NCI-H748 (cell line): ENCODE measurements around the gene RASSF7.
A peak's percentile ranks its signal among the peaks of the same experiment; 100 is the strongest.

Experiments
- DNase-seq: peaks from one replicate; lab custom pipeline; 2025; ENCODE audit not compliant: unreplicated experiment; lab: John Stamatoyannopoulos, UW

RASSF7 gene

DNA sequence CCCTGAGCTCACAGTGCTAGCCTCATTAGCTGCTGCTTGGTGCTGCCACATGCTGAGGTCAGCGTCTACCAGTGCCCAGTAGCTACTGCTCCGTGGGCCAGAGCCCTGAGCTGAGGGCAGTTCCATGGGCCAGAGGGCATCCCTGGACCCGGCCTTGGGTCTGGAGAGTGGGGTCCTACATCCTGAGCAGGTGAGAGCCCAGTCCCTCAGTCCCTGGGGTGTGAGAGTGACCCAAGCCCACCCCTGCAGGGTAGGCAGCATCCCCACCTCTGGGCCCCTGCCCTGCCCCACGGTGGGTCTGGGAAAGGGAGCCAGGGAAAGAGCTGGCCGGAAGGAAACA, 10.1 kb upstream of the RASSF7 start:
- DNase-seq: no peak

DNA sequence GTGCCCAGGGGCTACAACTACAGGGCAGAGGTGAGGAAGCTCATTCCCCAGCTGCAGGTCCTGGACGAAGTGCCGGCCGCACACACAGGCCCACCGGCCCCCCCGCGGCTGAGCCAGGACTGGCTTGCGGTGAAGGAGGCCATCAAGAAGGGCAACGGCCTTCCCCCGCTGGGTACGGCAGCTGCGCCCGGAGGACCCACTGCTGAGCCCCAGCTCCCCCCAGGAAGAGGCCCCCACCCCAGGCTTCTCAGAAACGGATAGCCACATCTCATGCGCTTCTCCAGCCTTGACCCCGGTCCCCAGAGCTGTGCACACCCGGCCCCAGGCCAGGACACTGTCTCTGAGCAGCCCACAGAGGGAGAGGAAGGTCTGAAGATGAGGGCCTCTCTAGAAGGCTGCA, 9.6 kb upstream of the RASSF7 start:
- DNase-seq: no peak

DNA sequence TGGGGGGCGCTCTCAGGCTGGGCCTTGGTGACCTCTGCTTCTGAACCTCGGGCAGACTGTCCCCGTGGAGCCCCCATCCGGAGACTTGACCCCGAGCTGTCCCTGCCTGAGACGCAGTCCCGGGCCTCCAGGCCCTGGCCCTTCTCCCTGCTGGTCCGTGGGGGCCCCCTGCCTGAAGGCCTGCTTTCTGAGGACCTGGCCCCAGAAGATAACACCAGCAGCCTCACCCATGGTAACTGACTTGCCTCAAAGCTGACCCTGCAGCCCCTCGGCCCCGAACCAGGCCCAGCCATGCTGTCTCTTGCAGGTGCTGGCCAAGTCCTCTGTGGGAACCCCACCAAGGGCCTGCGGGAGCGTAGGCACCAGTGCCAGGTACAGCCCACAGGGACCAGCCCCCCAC, 9.2 kb upstream of the RASSF7 start:
- DNase-seq: no peak

DNA sequence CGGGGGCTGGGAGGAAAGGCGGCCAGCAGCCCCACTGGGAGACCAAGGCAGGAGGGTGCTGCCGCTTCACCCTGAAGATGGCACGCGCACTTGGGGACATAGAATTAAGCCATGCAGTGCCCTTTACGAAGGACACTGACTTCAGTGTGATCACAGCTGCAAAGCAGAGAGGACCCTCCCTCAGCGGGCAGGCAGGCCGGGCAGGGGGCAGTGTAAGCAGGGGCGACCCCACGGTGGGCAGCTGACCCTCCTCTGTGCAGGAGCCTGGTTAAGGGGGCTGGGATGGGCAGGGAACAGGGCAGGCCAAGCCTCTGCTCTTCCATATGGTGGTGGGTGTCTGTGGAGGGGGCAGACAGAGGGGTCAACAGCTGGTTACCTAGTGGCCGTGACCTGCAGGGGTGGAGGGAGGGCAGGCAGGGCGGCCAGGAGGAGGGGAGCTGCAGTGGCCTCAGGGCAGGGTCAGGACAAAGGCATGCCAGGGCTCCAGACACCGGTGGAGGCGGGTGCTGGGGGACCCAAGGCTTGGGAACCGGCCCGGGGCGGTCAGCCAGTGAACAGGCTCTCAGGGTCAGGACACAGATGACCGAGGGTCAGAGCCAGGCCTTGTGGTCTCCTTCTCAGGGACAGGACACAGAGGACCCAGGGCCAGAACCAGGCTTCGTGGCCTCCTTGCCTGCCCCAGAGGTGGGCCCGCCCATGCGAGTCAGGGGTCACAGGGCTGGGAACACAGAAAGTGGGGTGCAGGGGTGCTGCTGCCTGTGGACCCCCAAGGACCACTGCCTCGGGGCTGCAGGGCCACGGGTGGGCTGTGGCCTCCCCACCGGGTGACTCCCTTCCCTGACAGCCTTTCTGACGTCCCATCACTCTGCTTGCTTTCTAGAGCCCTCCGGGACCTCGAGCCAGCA, 7.4 kb upstream of the RASSF7 start:
- no peak for DNase-seq

DNA sequence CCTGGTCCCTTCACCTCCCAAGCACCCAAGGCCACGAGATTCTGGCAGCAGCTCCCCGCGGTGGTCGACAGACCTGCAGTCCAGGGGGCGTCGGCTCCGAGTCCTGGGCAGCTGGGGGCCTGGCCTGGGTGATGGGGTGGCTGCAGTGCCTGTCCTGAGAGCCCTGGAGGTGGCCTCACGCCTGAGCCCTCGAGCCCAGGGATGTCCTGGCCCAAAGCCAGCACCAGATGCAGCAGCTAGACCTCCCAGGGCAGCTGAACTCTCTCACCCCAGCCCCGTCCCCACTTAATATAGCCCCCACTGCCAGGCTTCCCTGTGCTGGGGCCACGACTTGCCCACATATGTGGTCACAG, 6.8 kb upstream of the RASSF7 start:
- no peak for DNase-seq

DNA sequence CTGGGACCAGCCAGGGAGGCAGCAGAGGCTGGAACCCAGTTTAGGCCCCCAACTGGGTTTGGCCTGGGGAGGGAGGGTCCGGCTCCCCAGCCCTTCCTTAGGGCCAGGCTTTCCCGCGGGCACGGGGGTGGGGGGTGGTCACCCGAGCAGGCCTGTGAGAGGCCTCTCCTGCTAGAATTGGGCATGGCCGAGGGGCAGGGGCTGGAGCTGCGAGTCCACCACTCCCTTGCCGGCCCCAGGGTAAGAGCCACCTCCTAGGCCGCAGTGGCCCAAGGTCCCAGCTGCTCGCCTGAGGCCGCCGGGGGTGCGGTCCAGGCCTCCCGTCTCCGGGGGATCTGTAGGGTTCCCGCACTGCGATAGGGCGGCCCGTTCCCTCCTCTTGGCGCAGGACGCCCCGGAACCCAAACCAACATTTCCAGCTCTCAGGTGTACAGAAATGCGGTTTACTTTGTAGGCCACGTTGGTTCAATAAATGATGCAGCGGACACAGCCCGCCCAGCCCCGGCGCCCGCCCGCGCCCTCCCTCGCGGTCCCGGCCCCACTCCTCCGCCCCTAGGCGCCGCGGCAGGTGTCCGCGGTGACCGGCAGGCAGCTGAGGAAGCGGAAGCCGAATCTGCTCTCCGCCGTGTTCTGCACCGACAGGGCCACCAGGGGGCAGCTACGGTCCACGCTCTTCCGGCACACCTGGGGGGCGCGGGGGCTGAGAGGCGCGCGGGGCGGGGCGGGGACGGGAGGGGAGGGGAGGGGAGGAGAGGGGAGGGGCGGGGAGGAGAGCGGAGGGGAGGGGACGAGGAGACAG, 6.1 kb upstream of the RASSF7 start:
- DNase-seq: peak; percentile 88

DNA sequence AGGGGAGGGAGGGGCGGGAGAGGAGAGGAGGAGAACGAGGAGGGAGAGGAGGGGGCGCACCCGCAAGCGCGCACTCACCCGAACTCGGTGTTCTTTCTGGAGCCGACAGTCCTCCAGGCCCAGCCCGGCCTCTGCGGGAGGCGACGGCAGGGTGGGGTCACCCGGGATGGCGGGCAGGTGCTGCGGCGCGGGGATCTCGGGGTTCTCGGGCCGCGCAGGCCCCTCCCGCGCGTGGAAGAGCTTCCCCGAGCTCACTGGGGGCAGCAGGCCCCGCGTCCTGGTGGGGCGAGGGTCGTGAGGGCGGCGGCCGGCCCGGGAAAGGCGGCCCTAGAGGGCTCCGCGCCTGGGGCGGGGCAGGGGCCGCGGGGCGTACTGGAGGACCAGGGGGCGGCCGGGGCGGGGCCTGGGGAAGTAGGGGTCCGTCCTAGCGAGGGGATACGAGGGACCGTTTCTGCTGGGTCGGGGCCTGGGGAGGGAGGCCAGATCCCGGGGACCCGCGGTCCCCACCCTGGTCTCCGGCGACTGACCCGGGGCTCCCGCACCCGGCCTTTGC, 5.5 kb upstream of the RASSF7 start:
- DNase-seq: peak; percentile 49

DNA sequence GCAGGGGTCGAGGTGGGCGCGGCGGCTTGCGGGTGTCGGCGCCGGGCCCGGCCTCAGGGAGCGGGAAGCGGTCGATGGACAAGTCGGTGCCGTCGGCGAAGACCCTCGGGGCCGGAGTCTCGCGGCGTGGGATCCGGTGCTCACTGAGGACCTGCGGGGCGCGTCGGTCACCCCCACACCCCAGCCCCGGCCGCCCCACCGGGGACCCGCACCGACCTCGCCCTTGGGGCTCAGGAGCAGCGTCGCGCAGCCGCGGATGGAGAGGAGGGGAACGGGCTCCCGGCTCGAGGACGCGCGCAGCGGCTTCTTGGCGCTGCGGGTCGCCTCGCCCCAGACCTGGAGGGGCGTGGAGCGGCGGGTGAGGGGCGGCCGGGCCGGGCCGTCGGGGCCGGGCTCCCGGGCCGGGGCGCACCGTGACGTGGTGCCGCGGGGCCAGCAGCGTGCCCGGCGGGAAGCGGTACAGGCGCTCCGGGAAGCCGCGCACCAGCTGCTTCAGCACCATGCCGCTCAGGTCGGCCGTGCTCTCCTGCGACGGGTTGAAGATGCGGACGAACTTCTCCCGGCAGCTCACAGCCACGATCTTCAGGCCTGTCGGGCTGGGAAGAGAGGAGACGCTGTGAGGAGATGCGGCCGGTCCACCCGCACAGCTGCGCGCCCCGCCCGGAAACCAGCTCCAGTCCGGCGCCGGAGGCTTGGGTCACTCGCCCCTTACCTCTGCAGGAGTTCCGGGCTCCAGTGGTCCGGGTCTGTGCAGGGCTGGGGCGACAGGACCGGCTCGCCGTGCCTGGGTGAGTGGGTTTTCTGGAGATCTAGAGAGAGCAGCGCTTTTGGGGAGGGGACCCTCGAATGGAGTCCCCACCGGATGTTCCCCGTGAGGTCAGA, 4.7 kb upstream of the RASSF7 start:
- peak; percentile 48 for DNase-seq

DNA sequence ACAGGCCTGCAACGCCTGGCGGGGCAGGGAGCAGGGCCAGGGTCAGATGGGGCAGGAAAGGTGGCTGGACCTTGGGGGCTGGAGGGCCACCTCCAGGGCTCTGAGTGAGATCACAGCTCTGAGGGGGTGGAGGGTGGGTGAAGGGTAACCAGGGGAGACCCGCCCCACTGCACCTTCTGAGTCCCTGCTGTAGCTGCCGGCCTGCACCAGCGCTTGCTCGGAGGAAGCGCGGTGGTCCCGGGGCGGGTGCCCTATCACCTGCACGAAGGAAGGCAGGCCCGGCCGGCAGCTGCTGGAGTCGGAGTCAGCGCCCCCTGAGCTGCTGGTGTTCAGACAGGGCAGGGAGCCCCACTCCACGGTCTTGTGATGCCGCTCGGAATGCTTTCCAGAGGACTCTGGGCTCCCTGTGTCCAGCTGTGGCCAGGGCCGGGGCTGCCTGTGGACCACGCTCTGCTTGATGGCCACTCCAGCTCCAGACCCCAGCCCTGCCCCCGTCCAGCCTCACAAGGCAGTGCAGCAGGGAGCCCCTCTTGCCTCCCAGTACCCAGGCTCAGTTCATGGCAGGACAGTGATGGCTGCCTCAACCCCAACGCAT, 4.0 kb upstream of the RASSF7 start:
- no peak for DNase-seq

DNA sequence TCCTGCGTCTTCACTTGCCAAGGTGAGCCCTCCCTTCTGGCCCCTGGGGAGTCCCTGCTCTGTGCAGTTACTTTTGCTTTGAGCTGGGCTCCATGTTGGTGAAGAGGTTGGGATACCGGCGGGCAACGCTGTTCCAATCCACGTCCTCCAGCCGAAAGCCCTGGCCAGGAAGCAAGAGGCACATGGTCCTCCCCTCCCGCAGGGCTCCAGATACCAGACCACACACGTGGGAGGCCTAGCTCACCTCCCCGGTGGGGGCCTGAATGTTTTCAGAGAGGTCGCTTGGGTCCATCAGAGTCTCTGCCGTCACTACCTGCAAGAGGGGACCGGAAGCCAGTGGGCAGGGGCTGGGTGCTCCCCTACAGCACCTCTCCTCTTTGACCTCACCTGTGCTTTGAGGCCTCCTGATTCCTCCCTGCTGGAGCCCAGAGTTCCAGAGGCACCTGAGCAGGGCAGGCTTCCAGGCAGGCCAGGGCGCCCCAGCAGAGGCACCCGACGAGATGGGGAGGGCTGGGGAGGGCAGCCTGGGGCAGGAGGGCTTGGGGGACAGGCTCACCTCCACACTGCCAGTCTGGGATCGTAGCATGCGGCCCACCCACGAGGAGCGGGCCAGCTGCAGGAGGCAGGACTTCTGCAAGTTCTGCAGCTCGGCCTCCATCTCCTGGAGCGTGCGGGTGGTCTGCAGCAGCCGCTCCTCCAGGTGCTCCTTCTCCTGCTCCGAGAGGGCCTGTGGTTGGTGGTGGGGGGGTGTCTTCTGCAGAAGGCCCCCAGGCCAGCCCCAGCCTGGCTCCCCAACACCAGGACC, 3.2 kb upstream of the RASSF7 start:
- no peak for DNase-seq

DNA sequence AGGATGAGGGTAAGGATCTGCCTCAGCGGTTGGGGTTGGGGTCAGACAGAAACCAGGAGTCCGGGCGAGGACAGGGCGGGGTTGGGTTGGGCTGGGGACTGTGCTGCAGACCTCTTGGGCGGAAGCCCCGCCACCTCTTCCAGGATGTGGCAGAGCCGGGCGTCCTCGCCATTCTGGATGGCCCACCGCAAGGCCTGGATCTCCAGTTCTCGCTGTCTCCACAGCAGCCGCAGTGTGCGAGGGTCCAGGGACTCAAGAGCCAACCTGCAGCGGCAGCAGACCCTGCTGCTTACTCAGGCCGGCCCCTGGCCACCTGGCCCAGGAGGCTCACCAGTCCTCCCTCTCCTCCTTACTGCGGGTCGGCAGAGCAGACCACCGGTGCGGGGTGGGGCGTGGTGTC, 2.3 kb upstream of the RASSF7 start:
- no peak for DNase-seq

DNA sequence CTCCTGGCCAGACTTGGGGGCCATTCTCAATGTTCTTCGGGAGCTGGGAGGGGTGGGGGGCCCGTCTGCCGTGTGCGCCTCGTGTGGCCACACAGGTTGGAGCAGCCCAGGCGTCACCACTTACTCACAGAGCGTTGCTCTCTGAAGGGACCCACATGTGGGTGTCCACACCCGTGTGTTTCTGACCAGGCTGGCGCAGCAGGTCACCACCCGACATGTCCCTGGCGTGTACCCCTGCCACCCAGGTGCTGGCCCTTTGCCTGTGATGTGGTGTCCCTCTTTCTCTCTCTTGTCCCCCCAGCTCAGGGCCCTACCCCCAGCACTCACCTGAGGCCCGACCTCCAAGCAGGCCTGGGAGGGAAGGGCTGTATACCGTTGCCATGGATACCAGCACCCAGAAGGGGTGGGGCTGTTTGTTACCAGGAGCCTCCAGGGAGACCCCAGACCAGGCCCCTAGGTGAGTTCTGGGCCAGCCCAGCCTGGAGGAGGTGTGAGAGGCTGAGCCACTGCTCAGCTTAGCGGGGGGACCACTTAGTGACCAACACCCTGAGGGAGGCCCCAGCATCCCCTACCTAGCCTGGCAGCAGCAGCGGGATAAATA, 1.6 kb upstream of the RASSF7 start:
- peak; percentile 30 for DNase-seq

DNA sequence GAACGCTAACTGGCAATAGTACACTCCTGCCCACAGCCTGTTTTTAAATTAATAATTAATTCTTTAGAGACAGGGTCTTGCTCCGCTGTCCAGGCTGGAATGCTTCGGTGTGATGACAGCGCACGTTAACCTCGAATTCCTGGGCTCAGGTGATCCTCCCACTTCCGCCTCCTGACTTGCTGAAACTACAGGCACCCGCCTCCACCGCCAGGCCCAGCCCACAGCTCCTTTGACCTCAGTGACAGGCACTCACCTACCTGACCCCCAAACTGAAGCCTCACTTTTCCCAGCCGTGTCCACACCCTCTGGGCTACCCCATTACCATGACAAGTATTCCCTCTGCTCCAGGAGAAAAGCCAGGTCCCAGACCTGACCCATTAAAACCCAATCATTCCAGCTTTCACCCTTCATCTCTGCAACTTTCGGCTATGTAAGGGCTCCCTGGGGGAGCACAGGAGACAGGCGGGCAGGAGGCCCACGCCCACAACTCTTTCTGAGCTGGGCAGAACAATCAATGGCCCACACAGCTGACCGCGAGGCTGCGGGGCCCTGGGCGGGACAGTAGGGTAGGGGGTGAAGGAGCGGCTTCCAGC, 962 bp upstream of the RASSF7 start:
- DNase-seq: no peak

DNA sequence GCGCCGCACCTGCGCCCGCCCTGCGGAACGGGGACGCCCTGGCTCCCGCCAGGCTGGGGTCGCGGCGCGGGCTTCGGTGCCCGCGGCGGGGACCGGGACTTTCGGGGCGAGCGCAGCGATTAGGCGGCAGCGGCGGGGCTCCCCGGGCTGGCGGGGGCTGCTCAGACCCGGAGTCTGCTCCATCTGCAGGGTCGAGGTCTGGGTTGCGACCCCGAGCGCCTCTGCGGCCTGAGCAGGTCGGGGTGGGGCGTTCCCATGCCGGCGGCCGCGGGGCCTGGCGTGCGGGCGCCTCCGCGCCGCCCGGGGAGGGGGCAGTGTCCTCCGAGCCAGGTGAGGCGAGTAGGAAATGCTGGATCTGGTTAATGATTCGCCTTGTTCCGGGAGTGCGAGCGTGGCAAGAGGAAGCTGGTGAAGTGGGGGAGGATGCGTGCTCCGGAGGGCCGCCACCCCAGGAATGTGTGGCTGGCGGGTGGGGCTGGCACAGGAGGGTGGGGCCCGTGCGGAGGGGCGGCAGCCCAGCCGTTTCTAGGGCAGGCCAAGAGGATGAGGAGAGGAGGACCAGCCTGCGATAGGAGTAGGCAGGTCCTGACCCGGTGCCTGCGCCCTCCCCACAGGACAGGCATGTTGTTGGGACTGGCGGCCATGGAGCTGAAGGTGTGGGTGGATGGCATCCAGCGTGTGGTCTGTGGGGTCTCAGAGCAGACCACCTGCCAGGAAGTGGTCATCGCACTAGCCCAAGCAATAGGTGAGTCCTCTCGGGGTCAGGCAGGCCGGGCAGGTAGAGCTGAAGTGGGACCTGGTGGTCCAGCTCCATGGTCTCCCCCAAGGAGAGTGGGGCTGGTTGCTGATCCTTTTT, 606 bp downstream of the RASSF7 start:
- peak; percentile 57 for DNase-seq

DNA sequence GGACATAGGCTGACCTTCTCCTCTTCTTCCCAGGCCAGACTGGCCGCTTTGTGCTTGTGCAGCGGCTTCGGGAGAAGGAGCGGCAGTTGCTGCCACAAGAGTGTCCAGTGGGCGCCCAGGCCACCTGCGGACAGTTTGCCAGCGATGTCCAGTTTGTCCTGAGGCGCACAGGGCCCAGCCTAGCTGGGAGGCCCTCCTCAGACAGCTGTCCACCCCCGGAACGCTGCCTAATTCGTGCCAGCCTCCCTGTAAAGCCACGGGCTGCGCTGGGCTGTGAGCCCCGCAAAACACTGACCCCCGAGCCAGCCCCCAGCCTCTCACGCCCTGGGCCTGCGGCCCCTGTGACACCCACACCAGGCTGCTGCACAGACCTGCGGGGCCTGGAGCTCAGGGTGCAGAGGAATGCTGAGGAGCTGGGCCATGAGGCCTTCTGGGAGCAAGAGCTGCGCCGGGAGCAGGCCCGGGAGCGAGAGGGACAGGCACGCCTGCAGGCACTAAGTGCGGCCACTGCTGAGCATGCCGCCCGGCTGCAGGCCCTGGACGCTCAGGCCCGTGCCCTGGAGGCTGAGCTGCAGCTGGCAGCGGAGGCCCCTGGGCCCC, 1.4 kb downstream of the RASSF7 start:
- DNase-seq: no peak

DNA sequence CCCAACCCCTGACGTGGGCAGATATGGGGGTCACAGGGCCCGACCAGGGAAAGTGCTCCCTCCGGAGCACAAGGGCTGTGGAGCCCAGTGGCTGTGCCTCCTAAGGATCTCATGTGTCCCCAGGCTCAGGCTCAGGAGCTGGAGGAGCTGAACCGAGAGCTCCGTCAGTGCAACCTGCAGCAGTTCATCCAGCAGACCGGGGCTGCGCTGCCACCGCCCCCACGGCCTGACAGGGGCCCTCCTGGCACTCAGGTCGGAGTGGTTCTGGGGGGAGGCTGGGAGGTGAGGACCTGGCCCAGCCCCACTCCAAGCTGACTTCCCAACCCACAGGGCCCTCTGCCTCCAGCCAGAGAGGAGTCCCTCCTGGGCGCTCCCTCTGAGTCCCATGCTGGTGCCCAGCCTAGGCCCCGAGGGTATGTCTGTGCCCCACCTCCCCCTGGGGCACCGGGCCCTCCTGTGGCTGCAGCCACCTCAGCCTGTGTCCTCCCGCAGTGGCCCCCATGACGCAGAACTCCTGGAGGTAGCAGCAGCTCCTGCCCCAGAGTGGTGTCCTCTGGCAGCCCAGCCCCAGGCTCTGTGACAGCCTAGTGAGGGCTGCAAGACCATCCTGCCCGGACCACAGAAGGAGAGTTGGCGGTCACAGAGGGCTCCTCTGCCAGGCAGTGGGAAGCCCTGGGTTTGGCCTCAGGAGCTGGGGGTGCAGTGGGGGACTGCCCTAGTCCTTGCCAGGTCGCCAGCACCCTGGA, 2.5 kb downstream of the RASSF7 start:
- DNase-seq: no peak
